Measurements from ENCODE around the gene TEX2. TPM values are rescaled to one million over a fixed set of nuclear protein-coding genes. Genes with fewer than 3 reads are reported as not detected.

Gene TEX2
- total RNA-seq, 1 experiment from 2014 or later, result 20.2 TPM

DNA sequence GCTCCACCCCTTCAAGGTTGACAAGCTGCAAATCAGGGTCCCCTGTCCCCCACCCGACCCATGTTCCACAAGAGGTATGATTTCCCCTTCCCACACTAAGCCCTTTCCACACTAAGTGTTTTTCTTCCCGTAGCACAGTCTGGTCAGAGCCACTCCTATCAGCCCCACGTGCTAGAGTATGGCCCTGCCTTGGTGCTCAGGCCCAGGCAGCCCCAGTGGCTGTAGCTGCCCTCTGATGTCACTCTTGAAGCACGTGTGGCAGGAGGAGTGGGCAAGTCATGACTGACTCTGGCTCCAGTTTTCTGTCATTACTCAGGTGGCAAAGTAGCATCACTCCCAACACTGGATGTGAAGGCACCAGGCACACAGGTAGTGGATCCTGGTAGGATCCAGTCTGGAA lies 97.7 kb downstream of the TEX2 start:
- H3K4me3 Mint-ChIP-seq (ENCODE audit: unreplicated experiment), result no peak overlapping the region
- POLR2A ChIA-PET, result no interaction called here
- no peaks in the 10 kb centered on the region for H3K27me3 Mint-ChIP-seq (ENCODE audit: insufficient read depth, unreplicated experiment)
- peaks cover 6% of the 10 kb centered on the region for H3K36me3 Mint-ChIP-seq (ENCODE audit: insufficient read depth, unreplicated experiment)
- BruUV-seq (replicated peaks), result no TSS peak
- CTCF ChIA-PET, result no interaction called here
- no peaks in the 10 kb centered on the region for H3K9me3 Mint-ChIP-seq (ENCODE audit: unreplicated experiment)
- no peaks in the 10 kb centered on the region for H3K9me3 ChIP-seq
- TF ChIP-seq, protein P1, sequence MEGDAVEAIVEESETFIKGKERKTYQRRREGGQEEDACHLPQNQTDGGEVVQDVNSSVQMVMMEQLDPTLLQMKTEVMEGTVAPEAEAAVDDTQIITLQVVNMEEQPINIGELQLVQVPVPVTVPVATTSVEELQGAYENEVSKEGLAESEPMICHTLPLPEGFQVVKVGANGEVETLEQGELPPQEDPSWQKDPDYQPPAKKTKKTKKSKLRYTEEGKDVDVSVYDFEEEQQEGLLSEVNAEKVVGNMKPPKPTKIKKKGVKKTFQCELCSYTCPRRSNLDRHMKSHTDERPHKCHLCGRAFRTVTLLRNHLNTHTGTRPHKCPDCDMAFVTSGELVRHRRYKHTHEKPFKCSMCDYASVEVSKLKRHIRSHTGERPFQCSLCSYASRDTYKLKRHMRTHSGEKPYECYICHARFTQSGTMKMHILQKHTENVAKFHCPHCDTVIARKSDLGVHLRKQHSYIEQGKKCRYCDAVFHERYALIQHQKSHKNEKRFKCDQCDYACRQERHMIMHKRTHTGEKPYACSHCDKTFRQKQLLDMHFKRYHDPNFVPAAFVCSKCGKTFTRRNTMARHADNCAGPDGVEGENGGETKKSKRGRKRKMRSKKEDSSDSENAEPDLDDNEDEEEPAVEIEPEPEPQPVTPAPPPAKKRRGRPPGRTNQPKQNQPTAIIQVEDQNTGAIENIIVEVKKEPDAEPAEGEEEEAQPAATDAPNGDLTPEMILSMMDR (IDR thresholded peaks at IDR 0.05; ENCODE audit: insufficient read depth in 1 of 2, low read depth in 1 of 2, low read length in 1 of 2, severe bottlenecking in 1 of 2, unreplicated experiment in 1 of 2), result no peak
- no peaks in the 10 kb centered on the region for H3K27me3 ChIP-seq (replicated peaks; ENCODE audit: control insufficient read depth, insufficient read depth, low read length)
- peak in 1 of 2 experiments; percentile 16 for DNase-seq
- H3K4me1 Mint-ChIP-seq (ENCODE audit: low read depth, unreplicated experiment), result no peaks in the 10 kb centered on the region
- H3K36me3 ChIP-seq (ENCODE audit: control insufficient read depth, insufficient read depth, low read length), result peaks cover 1% of the 10 kb centered on the region; the same call in 1 of the 2 replicates
- intact Hi-C loops (cut with micrococcal nuclease; ENCODE audit: unreplicated experiment), result no loop called here
- no peak overlapping the region for H3K27ac Mint-ChIP-seq (ENCODE audit: unreplicated experiment)
- no peaks in the 10 kb centered on the region for H3K4me1 ChIP-seq
- no peak overlapping the region for H3K4me3 ChIP-seq (ENCODE audit: low read depth, low read length)

DNA sequence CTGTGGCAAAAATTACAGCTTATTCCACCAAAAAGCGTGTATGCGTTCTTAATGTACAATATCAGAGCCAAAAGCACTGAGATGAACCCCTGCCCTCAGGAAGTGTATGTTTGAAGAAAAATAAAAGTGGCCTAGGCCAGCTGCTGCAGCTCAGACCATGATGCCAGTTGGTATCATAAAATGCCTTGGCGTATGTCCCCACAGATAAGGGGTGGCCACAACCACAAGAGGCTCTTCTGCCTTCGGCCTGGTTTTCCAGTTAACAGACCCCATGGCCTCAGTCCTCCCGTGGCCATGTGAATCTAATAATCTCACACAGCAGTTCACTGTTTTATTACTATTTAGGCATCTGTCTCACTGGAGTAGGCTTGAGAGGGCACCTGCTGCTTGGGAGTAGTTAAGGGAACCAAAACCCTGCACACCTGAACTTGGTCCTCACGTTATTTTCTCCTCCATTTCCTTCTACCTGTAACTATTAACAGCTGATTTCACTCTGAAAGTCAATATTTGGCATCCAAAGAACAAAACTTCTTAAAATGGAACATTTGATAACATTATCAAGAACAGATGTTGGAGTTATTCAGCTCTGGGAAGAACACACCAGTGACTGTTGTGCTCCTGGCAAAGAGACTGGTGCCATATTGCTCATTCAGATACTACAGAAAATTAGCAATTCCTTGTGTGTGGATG lies 98.3 kb downstream of the TEX2 start:
- Mint-ChIP-seq H3K36me3 (ENCODE audit: insufficient read depth, unreplicated experiment) (peaks cover 6% of the 10 kb centered on the region), H3K4me3 (ENCODE audit: unreplicated experiment) (no peak overlapping the region)
- DNase-seq, result peak in 1 of 2 experiments; percentile 8

DNA sequence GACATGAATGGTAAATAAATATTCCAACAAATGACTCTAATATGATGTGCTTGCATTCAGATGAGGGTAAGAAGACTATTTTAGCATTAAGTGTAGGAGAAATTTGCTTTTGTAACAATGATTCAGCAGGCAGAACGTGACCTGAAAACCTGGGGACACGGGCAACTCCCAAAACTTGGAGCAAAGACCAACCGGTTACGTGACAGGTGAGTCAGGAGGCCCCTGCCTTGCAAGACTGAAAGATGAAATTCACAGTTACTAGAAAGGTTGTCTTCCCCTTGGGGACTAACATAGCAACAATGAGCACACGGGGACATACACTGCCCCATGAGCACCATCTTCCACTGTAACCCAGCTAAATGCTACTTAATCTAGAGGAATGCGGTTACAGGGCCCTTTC lies 99.6 kb downstream of the TEX2 start:
- Mint-ChIP-seq H3K4me3 (ENCODE audit: unreplicated experiment) (no peak overlapping the region), H3K9me3 (ENCODE audit: unreplicated experiment) (no peaks in the 10 kb centered on the region), H3K27me3 (ENCODE audit: insufficient read depth, unreplicated experiment) (no peaks in the 10 kb centered on the region), H3K36me3 (ENCODE audit: insufficient read depth, unreplicated experiment) (peaks cover 6% of the 10 kb centered on the region), H3K27ac (ENCODE audit: unreplicated experiment) (no peak overlapping the region), H3K4me1 (ENCODE audit: low read depth, unreplicated experiment) (peaks cover 10% of the 10 kb centered on the region)
- no TSS peak for BruUV-seq (replicated peaks)
- no peaks in the 10 kb centered on the region for H3K9me3 ChIP-seq
- H3K36me3 ChIP-seq (ENCODE audit: control insufficient read depth, insufficient read depth, low read length), result peaks cover 1% of the 10 kb centered on the region; the same call in 1 of the 2 replicates
- H3K4me3 ChIP-seq (ENCODE audit: low read depth, low read length), result no peak overlapping the region
- peak in 1 of 2 experiments; percentile 2 for DNase-seq
- peaks cover 15% of the 10 kb centered on the region for H3K4me1 ChIP-seq
- POLR2A ChIA-PET, result no interaction called here
- intact Hi-C loops (cut with micrococcal nuclease; ENCODE audit: unreplicated experiment), result no loop called here
- no peaks in the 10 kb centered on the region for H3K27me3 ChIP-seq (replicated peaks; ENCODE audit: control insufficient read depth, insufficient read depth, low read length)
- CTCF ChIA-PET, result no interaction called here
- TF ChIP-seq, protein P1 (IDR thresholded peaks at IDR 0.05; ENCODE audit: insufficient read depth in 1 of 2, low read depth in 1 of 2, low read length in 1 of 2, severe bottlenecking in 1 of 2, unreplicated experiment in 1 of 2), result no peak

More for the DNA sequence above, 98.3 kb downstream of the TEX2 start:
- no peaks in the 10 kb centered on the region for H3K9me3 Mint-ChIP-seq (ENCODE audit: unreplicated experiment)
- TF ChIP-seq, protein P1 (IDR thresholded peaks at IDR 0.05; ENCODE audit: insufficient read depth in 1 of 2, low read depth in 1 of 2, low read length in 1 of 2, severe bottlenecking in 1 of 2, unreplicated experiment in 1 of 2), result no peak
- no peak overlapping the region for H3K4me3 ChIP-seq (ENCODE audit: low read depth, low read length)
- no peaks in the 10 kb centered on the region for H3K4me1 Mint-ChIP-seq (ENCODE audit: low read depth, unreplicated experiment)
- no peak overlapping the region for H3K27ac Mint-ChIP-seq (ENCODE audit: unreplicated experiment)
- BruUV-seq (replicated peaks), result no TSS peak
- H3K9me3 ChIP-seq, result no peaks in the 10 kb centered on the region
- ChIA-PET POLR2A (no interaction called here), CTCF (no interaction called here)
- intact Hi-C loops (cut with micrococcal nuclease; ENCODE audit: unreplicated experiment), result no loop called here
- no peaks in the 10 kb centered on the region for H3K27me3 ChIP-seq (replicated peaks; ENCODE audit: control insufficient read depth, insufficient read depth, low read length)
- H3K36me3 ChIP-seq (ENCODE audit: control insufficient read depth, insufficient read depth, low read length), result peaks cover 1% of the 10 kb centered on the region; the same call in 1 of the 2 replicates
- peaks cover 2% of the 10 kb centered on the region for H3K4me1 ChIP-seq
- H3K27me3 Mint-ChIP-seq (ENCODE audit: insufficient read depth, unreplicated experiment), result no peaks in the 10 kb centered on the region
